ENCODE measurements around the gene SEC22A. TPM values are rescaled to one million over a fixed set of nuclear protein-coding genes. Genes with fewer than 3 reads are reported as not detected.

The SEC22A gene
- total and polyA plus RNA-seq, 12 donors, result 2.9 to 13.6 (median 10.0) TPM

DNA sequence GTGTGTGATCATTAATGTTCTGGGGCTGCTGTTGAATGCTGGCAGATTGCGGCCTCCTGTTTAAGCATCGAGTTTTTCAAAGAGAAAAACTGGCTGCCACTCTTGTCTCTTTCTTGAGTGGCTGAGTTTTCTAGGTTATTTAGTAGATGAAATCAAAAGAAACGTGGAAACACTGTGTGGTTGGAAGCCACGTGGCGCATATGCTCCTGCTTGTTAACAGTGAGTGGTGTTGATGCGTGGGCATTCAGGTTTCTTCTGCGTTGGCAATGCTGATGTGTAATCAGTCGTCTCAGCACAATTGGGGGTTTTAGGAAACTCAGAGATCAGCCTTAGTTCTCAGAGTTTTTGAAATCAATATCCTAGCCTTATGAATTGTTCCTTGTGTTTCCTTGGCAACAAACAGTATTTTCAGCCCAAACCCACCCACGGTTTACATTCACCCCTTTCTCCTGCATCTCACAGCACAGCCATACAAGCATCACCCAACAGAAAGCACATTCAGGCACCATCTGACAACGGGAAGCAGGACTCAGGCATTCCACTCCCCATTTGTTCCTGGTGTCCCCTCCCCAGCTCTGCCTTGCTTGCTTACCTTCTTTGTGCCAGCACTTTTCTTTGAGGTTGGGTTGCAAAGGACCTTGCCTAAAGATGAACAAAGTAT is 74.7 kb downstream of the SEC22A start:
- Histone ChIP-seq H3K36me3 (peaks cover 0 to 18% (median 0%) of the 10 kb centered on the region in 9 donors), H3K4me3 (no peak overlapping the region), H3K4me1 (peaks cover 0 to 22% (median 6%) of the 10 kb centered on the region in 9 donors), H3K27me3 (no peaks in the 10 kb centered on the region), H3K9me3 (no peaks in the 10 kb centered on the region), H3K27ac (no peak overlapping the region)
- TF ChIP-seq, protein P1, sequence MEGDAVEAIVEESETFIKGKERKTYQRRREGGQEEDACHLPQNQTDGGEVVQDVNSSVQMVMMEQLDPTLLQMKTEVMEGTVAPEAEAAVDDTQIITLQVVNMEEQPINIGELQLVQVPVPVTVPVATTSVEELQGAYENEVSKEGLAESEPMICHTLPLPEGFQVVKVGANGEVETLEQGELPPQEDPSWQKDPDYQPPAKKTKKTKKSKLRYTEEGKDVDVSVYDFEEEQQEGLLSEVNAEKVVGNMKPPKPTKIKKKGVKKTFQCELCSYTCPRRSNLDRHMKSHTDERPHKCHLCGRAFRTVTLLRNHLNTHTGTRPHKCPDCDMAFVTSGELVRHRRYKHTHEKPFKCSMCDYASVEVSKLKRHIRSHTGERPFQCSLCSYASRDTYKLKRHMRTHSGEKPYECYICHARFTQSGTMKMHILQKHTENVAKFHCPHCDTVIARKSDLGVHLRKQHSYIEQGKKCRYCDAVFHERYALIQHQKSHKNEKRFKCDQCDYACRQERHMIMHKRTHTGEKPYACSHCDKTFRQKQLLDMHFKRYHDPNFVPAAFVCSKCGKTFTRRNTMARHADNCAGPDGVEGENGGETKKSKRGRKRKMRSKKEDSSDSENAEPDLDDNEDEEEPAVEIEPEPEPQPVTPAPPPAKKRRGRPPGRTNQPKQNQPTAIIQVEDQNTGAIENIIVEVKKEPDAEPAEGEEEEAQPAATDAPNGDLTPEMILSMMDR (IDR thresholded peaks at IDR 0.05), result no peak
- DNase-seq, result no peak
- intact Hi-C loops (cut with DNase I), result no loop called here
- no peak for ATAC-seq
- WGBS, 2 donors, result 74 to 77% methylated on average over 10 of the region's 10 CpGs

DNA sequence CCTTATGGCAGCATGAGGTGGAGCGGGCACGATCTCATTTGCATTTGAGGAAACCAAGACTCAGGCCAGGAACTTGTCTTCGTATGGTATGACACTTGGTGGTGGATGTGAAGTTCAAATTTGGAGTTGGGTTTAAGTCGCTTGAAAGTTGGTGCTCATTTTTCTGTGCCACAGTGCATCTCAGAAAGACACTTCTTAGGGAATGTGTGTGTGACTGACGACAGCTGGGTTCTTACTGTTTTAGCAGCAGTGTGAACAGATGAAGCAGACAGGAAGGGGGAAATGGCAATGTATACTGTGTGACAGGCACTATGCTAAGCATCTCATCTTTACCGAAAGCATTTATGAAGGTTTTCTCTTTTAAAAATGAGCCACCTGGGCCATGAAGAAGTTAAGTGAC is 75.4 kb downstream of the SEC22A start:
- DNase-seq, result no peak
- no peak overlapping the region for H3K4me3 ChIP-seq
- no peak for ATAC-seq
- TF ChIP-seq, protein P1 (IDR thresholded peaks at IDR 0.05), result no peak
- 72 to 75% methylated on average over 6 of the region's 6 CpGs for WGBS, 2 donors
- no peaks in the 10 kb centered on the region for H3K27me3 ChIP-seq
- H3K4me1 ChIP-seq, result peaks cover 0 to 15% (median 4%) of the 10 kb centered on the region in 9 donors
- H3K27ac ChIP-seq, result no peak overlapping the region
- intact Hi-C loops (cut with DNase I), result no loop called here
- H3K9me3 ChIP-seq, result no peaks in the 10 kb centered on the region
- H3K36me3 ChIP-seq, result peaks cover 0 to 21% (median 0%) of the 10 kb centered on the region in 9 donors

DNA sequence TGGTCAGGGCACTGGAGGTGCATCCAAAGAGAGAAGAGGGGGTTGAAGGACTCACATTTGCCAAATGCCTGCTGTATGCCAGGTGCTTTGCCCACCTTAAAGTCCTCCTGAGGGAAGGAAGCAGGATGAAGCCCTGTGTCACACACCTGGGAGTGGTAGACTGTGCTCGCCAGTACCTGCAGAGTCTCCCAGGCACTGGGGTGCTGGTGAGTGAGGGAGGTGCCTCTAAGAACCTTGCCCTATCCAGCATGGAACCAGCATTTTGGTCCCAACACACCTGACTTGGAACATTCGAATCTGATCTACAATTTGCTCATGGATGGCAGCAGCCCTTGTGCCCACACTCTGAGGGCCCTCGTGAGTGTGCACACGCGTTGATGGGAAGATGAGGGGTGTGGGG is 76.7 kb downstream of the SEC22A start:
- no peak overlapping the region for H3K4me3 ChIP-seq
- TF ChIP-seq, protein P1 (IDR thresholded peaks at IDR 0.05), result no peak
- H3K4me1 ChIP-seq, result peaks cover 0 to 3% (median 0%) of the 10 kb centered on the region in 9 donors
- no peaks in the 10 kb centered on the region for H3K27me3 ChIP-seq
- ATAC-seq (no peak), DNase-seq (no peak)
- no peaks in the 10 kb centered on the region for H3K9me3 ChIP-seq
- intact Hi-C loops (cut with DNase I), result no loop called here
- WGBS, 2 donors, result 72 to 85% methylated on average over 5 of the region's 5 CpGs
- H3K27ac ChIP-seq, result no peak overlapping the region
- peaks cover 0 to 34% (median 0%) of the 10 kb centered on the region in 9 donors for H3K36me3 ChIP-seq

DNA sequence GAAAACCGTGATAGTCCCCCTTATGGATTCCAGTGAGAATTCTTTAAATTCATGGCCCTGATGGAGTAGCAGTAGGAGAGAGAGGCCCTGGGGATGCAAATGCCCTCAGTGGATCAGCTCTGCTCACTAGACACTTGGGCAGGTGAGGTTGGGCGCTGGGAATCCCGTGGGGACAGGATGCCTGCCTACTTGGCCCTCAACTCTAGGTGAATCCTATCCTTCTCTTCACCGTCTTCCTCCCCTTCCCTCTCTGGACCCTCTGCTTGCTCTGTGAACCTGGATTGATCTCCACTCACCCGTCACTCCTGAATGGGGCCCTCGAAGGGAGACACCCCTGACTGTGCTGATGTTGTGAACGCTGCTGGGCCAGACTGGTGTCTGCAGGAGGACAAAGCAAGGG is 77.4 kb downstream of the SEC22A start:
- H3K36me3 ChIP-seq, result peaks cover 0 to 40% (median 0%) of the 10 kb centered on the region in 9 donors
- DNase-seq (peak in 1 of 2 donors; percentile 2), ATAC-seq (peak in 2 of 8 donors; percentile 9 to 24)
- intact Hi-C loops (cut with DNase I), result no loop called here
- WGBS, 2 donors, result 45 to 66% methylated on average over 7 of the region's 7 CpGs
- no peaks in the 10 kb centered on the region for H3K4me1 ChIP-seq
- TF ChIP-seq, protein P1 (IDR thresholded peaks at IDR 0.05), result no peak
- H3K4me3 ChIP-seq, result no peak overlapping the region
- no peak overlapping the region for H3K27ac ChIP-seq
- H3K9me3 ChIP-seq, result no peaks in the 10 kb centered on the region
- no peaks in the 10 kb centered on the region for H3K27me3 ChIP-seq
